Mammary epithelial cell (primary cell): ENCODE results near the gene KRT38.

ENCODE experiments used
- EZH2 ChIP-seq: IDR thresholded peaks from 2 replicates; pipeline ENCODE4 v1.6.1; 2012; ENCODE audit warnings: low read length, inconsistent platforms, borderline replicate concordance
- TF ChIP-seq, protein P1 (sequence below), 2 donors: IDR thresholded peaks in 1 of 2; conservative IDR thresholded peaks in 1 of 2; 2 replicates each; pipeline ENCODE4 v1.5.1; 2011 to 2012; ENCODE audit warnings: inconsistent platforms in 2 of 2, low read length in 2 of 2, mild to moderate bottlenecking in 2 of 2, control low read depth in 1 of 2, low read depth in 1 of 2; ENCODE audit not compliant: insufficient read depth in 1 of 2; ENCODE audit errors: extremely low read depth in 1 of 2

GRCh38 chr17:41416479-41416878 is 24.3 kb downstream of the KRT38 start:
- TF ChIP-seq EZH2: no peak
- TF ChIP-seq, protein P1, sequence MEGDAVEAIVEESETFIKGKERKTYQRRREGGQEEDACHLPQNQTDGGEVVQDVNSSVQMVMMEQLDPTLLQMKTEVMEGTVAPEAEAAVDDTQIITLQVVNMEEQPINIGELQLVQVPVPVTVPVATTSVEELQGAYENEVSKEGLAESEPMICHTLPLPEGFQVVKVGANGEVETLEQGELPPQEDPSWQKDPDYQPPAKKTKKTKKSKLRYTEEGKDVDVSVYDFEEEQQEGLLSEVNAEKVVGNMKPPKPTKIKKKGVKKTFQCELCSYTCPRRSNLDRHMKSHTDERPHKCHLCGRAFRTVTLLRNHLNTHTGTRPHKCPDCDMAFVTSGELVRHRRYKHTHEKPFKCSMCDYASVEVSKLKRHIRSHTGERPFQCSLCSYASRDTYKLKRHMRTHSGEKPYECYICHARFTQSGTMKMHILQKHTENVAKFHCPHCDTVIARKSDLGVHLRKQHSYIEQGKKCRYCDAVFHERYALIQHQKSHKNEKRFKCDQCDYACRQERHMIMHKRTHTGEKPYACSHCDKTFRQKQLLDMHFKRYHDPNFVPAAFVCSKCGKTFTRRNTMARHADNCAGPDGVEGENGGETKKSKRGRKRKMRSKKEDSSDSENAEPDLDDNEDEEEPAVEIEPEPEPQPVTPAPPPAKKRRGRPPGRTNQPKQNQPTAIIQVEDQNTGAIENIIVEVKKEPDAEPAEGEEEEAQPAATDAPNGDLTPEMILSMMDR (conservative IDR thresholded peaks at IDR 0.05 in 1 of 2, IDR thresholded peaks at IDR 0.05 in 1 of 2; ENCODE audit: extremely low read depth in 1 of 2, insufficient read depth in 1 of 2, low read depth in 1 of 2, low read length in 2 of 2): no peak
